Measurements from ENCODE around the gene ZNF385D. TPM values are rescaled to one million over a fixed set of nuclear protein-coding genes. Genes with fewer than 3 reads are reported as not detected.

The ZNF385D gene
- 2.0 and 10.3 TPM in 2 replicates for total RNA-seq

GRCh38 chr3:21750831-21751391, at the start of gene ZNF385D:
ZNF385D (minus strand) TSS chr3:21751210; CDS start chr3:21750916, 294 bp downstream.

